Tibial artery (tissue), 4 donors: ENCODE results near the gene EHBP1L1.
A peak's percentile ranks its signal among the peaks of the same experiment; 100 is the strongest.

ENCODE experiments used
- DNase-seq, 2 donors: peaks; one replicate each; pipeline ENCODE4 v3.0.0-alpha.2; 2019
- H3K27ac ChIP-seq, 2 donors: fragments of 200-600 bp; sonication (generic) in 1 of 2; 1 replicate in 1 of 2; 2 replicates in 1 of 2; pipeline ENCODE4 v1.5.1; 2018 to 2019; ENCODE audit warnings: mild to moderate bottlenecking in 1 of 2
- H3K27me3 ChIP-seq, 2 donors: fragments of 200-600 bp; sonication (generic) in 1 of 2; one replicate each; pipeline versions ENCODE4 v1.5.1 to v1.6.0; 2016 to 2019
- H3K36me3 ChIP-seq, 3 donors: fragments of 200-600 bp; sonication (generic) in 2 of 3; one replicate each; pipeline ENCODE4 v1.5.1; 2016 to 2019; ENCODE audit warnings: mild to moderate bottlenecking in 2 of 3
- H3K4me1 ChIP-seq, 4 donors: fragments of 200-600 bp; sonication (generic) in 2 of 4; 1 replicate in 3 of 4; 2 replicates in 1 of 4; pipeline ENCODE4 v1.5.1; 2016 to 2019
- H3K4me3 ChIP-seq, 2 donors: fragments of 200-600 bp; sonication (generic) in 1 of 2; 1 replicate in 1 of 2; 2 replicates in 1 of 2; pipeline ENCODE4 v1.5.1; 2018 to 2019; ENCODE audit warnings: mild to moderate bottlenecking in 2 of 2
- H3K9me3 ChIP-seq, 3 donors: fragments of 200-600 bp; sonication (generic) in 1 of 3; one replicate each; pipeline ENCODE4 v1.5.1; 2016 to 2019
- CTCF ChIP-seq, 2 experiments: fragments of 200-600 bp in 1 of 2; fragments of 450-650 bp in 1 of 2; IDR thresholded peaks; one replicate each; pipeline ENCODE4 v1.5.1; 2017 to 2019; ENCODE audit warnings: antibody characterized with exemption in 2 of 2, mild to moderate bottlenecking in 1 of 2, moderate library complexity in 1 of 2
- intact Hi-C: fragments of 100-400 bp; cut with DNase I; formaldehyde crosslinking; loops from one replicate; pipeline ENCODE4 v1.15.0; 2023; ENCODE audit warnings: low total_unique reads

EHBP1L1 gene

GRCh38 chr11:65532388-65533064 is 43.3 kb upstream of the EHBP1L1 start:
- no peak for DNase-seq

DNA sequence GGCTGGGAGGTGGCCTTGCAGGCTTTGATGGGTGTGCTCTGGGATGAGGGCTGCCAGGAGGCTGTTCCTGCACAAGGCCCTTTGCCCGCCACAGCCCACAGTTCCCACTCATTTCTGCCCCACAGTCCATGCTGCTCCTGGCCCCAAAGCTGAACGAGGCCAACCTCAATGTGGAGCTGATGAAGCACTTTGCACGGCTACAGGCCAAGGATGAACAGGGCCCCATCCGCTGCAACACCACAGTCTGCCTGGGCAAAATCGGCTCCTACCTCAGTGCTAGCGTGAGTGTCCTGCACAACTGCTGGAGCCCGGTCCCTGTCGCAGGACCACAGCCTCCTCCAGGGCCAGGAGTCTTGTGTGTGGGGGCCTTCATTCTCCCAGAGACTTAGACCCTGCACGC is 40.8 kb upstream of the EHBP1L1 start:
- no peak for DNase-seq
- intact Hi-C loops = no loop called here
- Histone ChIP-seq H3K4me1 (peaks cover 0 to 14% (median 10%) of the 10 kb centered on the region in 4 donors), H3K4me3 (no peak overlapping the region), H3K9me3 (no peaks in the 10 kb centered on the region), H3K27me3 (no peaks in the 10 kb centered on the region), H3K36me3 (peaks cover 52 to 96% (median 77%) of the 10 kb centered on the region in 3 donors), H3K27ac (no peak overlapping the region)
- TF ChIP-seq CTCF (IDR thresholded peaks at IDR 0.05) = no peak

More at GRCh38 chr11:65532388-65533064, 43.3 kb upstream of the EHBP1L1 start:
- intact Hi-C loops = no loop called here
- Histone ChIP-seq H3K27me3 (no peaks in the 10 kb centered on the region), H3K36me3 (peaks cover 39 to 99% (median 70%) of the 10 kb centered on the region in 3 donors), H3K9me3 (no peaks in the 10 kb centered on the region), H3K4me1 (no peaks in the 10 kb centered on the region), H3K27ac (no peak overlapping the region), H3K4me3 (no peak overlapping the region)
- TF ChIP-seq CTCF (IDR thresholded peaks at IDR 0.05) = no peak

GRCh38 chr11:65536412-65537295 is 39.2 kb upstream of the EHBP1L1 start:
- no peak for TF ChIP-seq CTCF (IDR thresholded peaks at IDR 0.05)
- peaks cover 40 to 80% (median 61%) of the 10 kb centered on the region in 3 donors for H3K36me3 ChIP-seq
- peak overlapping the region in 1 of 2 donors; percentile 22 for H3K27ac ChIP-seq
- no peaks in the 10 kb centered on the region for H3K27me3 ChIP-seq
- peaks cover 0 to 28% (median 21%) of the 10 kb centered on the region in 4 donors for H3K4me1 ChIP-seq
- intact Hi-C loops = no loop called here
- H3K4me3 ChIP-seq = no peak overlapping the region
- H3K9me3 ChIP-seq = no peaks in the 10 kb centered on the region
- no peak for DNase-seq

GRCh38 chr11:65537296-65537597 is 38.6 kb upstream of the EHBP1L1 start:
- Histone ChIP-seq H3K9me3 (no peaks in the 10 kb centered on the region), H3K27me3 (no peaks in the 10 kb centered on the region), H3K4me3 (no peak overlapping the region), H3K27ac (peak overlapping the region in 1 of 2 donors; percentile 22), H3K36me3 (peaks cover 34 to 75% (median 55%) of the 10 kb centered on the region in 3 donors), H3K4me1 (peaks cover 0 to 31% (median 23%) of the 10 kb centered on the region in 4 donors)
- intact Hi-C loops = no loop called here
- no peak for TF ChIP-seq CTCF (IDR thresholded peaks at IDR 0.05)
- DNase-seq = no peak

- DNase-seq = no peak
- Histone ChIP-seq H3K9me3 (no peaks in the 10 kb centered on the region), H3K27me3 (no peaks in the 10 kb centered on the region), H3K27ac (peak overlapping the region; percentile 13 to 22), H3K4me1 (peaks cover 0 to 31% (median 23%) of the 10 kb centered on the region in 4 donors), H3K4me3 (no peak overlapping the region), H3K36me3 (peaks cover 29 to 72% (median 50%) of the 10 kb centered on the region in 3 donors)
- intact Hi-C loops = no loop called here
- TF ChIP-seq CTCF (IDR thresholded peaks at IDR 0.05) = no peak
These were observed 38.1 kb upstream of the EHBP1L1 start for GRCh38 chr11:65537620-65538231.
